Suppressor macrophage treated with lipopolysaccharide for 4 hours (primary cell): Measurements from ENCODE around the gene CDC20.
"Not testable (repeated sequence)": the region's sequence is repeated elsewhere in the genome, so short reads cannot be mapped to it uniquely, and the experiment has no call there.

ENCODE experiments used
- DNase-seq: peaks from one replicate; pipeline ENCODE4 v3.0.0-alpha.2; 2020

CDC20 gene

GRCh38 chr1:43386676-43387075 is 27.9 kb downstream of the CDC20 start:
- no peak for DNase-seq

DNA sequence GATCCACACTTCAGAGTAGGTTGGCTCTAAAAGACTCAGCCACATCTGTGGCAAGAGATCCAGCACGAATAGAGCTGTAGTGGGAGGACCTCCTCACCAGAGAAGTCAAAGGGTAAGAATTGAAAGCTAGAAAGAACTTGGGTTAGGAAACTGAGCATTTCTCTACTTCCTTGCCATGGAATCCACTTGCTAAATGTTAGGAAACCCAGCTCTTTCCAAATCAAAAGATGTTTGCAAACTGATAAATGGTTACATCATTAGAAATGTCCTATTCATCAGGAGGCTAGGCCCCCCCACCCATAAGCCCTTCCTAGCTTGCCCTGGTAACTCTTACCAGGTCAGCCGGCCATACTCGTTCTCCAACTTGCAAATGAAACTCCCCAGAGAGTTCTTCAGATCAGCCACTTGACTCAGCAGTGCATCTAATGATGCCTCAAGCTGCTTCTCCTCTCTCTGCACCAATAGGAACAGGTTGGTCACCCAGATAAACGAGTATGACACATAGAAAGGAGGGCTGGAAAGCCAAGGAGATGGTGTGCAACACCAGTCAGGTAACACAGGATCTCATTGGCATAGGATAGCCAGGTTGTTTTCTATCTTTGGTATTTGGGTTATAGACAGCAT is 29.3 kb downstream of the CDC20 start:
- DNase-seq, result peak; percentile 43

DNA sequence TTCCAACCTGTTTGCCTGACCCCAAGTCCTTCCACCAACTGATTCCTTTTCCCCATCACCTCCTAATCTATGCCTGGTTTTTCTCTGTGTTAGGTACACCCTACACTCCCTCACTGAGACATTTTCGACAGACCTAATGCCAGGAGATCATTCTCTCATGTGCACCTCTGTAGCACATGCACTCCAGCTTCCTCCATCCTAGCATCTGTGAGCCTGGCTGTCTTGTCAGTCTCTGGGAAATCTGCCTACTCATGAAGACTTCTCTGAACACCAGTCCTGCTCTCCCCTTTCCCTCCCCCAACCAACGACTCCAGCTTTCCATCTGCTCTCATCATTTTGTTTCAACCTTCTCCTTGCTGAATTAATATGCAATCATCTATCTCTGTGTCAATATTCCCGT is 29.8 kb downstream of the CDC20 start:
- no peak for DNase-seq

GRCh38 chr1:43389326-43390313 is 30.8 kb downstream of the CDC20 start, which contains the start of the genes MED8 and SZT2:
TSS of gene MED8 (minus strand) at chr1:43389800. CDS start at chr1:43389764, 36 bp downstream.
TSS of gene SZT2 (plus strand) at chr1:43389899. CDS start at chr1:43389969, 70 bp downstream.
- peak; percentile 97 for DNase-seq

DNA sequence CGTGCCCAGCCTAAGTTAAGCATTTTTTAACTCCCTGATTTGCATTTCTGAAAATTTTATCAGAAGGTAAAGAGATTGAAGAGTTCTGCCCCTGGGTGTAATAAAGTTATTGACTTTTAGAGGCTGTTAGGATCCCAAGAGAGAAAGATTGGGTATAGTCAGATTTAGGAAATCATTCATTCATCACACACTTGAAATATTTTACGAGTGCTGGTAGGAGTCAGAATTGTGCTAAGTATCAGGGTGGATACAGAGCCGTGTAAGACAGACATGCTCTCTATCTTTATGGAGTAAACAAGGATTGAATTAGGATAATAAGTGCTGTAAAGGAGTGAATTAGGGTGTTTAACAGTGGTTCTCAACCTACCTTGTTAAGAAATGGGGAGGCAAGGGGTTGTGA is 33.9 kb downstream of the CDC20 start:
- no peak for DNase-seq

GRCh38 chr1:43395523-43395922 is 36.7 kb downstream of the CDC20 start:
- no peak for DNase-seq

- DNase-seq, result no peak
Measured at GRCh38 chr1:43396059-43396458, 37.3 kb downstream of the CDC20 start.

GRCh38 chr1:43398227-43398626 is 39.4 kb downstream of the CDC20 start:
- DNase-seq, result no peak

DNA sequence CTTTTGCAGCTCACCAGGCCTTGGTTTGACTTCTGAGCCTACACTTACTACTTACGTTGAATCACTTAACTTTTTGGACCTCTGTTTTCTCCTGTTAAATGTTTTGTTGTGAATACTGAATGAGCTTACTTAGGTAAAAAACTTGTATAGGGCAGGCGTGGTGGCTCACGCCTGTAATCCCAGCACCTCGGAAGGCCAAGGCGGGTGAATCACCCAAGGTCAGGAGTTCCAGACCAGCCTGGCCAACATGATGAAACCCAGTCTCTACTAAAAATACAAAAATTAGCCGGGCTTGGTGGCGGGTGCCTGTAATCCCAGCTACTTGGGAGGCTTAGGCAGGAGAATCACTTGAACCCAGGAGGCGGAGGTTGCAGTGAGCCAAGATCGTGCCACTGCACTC is 41.7 kb downstream of the CDC20 start:
- DNase-seq, result not testable (repeated sequence)

DNA sequence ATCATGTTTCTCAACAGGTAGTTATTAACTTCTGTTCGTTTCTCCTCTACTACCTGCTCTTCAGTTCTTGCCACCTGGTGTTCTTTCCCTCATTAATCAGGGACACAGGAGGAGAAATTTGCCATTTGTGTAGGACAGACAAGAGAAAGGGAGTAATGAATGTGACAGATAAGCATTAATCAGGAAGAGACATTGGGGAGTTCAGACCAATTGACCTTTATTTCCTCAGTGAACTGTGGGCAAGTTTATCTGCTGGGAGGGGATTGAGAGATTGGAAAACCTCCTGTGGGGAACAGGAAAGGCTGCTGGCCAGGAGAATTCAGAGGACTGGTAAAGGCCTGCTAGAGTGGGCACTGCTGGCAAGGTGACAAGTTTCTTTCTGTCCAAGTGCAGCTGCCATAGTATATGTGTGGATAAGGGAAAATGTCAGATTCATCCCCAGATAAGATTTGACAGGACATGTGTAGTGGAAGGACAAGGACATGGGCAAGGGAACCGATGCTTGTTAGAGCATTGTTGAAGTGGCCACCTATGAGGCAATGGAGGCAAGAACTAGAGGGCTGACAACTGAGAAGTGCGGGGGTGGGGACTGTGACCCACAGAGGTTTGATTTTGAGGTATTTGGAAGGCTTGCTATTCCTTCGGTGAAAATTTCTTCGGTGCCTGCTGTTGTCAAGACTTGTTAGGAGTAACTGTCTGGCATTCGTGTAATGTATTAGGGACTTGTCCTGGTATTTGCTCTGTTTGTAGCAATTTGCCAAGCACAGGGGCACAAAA is 43.5 kb downstream of the CDC20 start:
- DNase-seq, result no peak

DNA sequence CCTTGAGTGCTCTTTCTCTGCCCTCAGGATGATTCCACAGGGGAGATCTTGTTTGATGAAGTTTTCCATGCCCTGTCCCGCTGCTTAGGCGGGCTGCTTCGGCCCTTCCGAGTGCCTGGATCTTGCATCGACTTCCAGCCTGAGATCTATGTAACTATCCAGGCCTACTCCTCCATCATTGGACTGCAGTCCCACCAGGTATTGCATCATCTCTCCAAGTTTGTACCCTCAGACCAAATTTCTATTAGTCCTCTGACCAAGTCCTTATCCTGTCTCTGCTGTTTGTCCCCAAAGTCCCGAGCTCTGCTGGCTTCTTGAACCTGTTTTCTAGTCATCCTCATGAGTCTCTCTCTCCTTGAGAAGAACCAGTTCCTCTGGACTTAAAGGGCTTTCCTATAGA is 45.6 kb downstream of the CDC20 start:
- no peak for DNase-seq

DNA sequence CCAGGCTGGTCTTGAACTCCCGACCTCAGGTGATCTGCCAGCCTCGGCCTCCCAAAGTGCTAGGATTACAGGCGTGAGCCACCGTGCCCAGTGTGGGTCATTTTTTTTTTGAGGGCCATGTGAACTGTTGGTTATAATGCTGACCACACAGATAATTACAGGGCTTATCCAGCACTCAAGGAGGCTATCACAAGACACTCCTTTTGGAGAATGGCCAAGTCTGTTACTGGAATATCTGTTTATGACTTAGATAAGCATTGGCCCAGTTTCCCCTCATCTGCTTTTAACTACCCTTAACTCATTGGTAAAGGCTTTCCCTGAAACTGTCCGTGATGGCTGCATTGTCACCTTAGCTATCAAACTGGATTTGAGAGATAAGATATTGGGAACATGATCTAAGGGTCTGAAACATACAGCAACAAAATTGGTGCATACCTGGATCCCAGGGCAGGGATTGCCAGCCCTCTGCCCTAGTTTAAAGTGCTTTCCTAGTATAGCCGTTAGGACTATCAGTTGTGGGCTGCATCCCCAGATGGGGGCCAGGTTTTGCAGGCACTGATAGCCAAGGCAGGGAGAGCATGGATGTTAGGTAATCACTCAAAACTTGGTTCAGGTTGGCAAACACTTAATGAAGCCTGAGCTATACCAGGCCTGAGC is 46.6 kb downstream of the CDC20 start:
- no peak for DNase-seq

GRCh38 chr1:43405876-43406234 is 47.1 kb downstream of the CDC20 start:
- no peak for DNase-seq

- DNase-seq, result no peak
Measured at GRCh38 chr1:43410571-43410970, 51.8 kb downstream of the CDC20 start.
